Caco-2 (cell line): Measurements from ENCODE around the gene GABRP. TPM values are rescaled to one million over a fixed set of nuclear protein-coding genes. Genes with fewer than 3 reads are reported as not detected.

Experiments used
- Bru-seq: library from RNA; stranded (reverse); fragments of 400-500 nt; gene quantifications from one replicate; lab custom pipeline; 2021; lab: Mats Ljungman, UMichigan
- BruChase-seq, 2 experiments: library from RNA; stranded (reverse); fragments of 400-500 nt; gene quantifications; one replicate each; lab custom pipeline; 2021; lab: Mats Ljungman, UMichigan
- BruUV-seq: library from RNA; stranded (reverse); fragments of 400-500 nt; replicated peaks from 2 replicates; lab custom pipeline; 2021; lab: Mats Ljungman, UMichigan
- CTCF ChIA-PET: fragments of 300-600 bp; sonication (Branson Sonifier 250); formaldehyde crosslinking; loops from one replicate; lab custom pipeline; 2022; ENCODE audit warnings: antibody characterized with exemption; lab: Charles Lee
- POLR2A ChIA-PET: fragments of 300-600 bp; sonication (Branson Sonifier 250); formaldehyde crosslinking; loops from one replicate; lab custom pipeline; 2022; ENCODE audit warnings: antibody characterized with exemption; lab: Charles Lee
- DNase-seq, 2 experiments: peaks; one replicate each; pipeline versions ENCODE4 v3.0.0 to v3.0.0-alpha.2; 2020 to 2022
- H3K27me3 ChIP-seq: replicated peaks from 2 replicates; pipeline ENCODE4 v1.6.0; 2011; ENCODE audit warnings: low read length; ENCODE audit not compliant: control insufficient read depth, insufficient read depth
- H3K36me3 ChIP-seq: 2 replicates; pipeline ENCODE4 v1.5.1; 2011; ENCODE audit warnings: low read length; ENCODE audit not compliant: control insufficient read depth, insufficient read depth
- H3K4me1 ChIP-seq: fragments of 250-450 bp; sonication (Bioruptor Pico); 2 replicates; pipeline ENCODE4 v1.5.1; 2020; ENCODE audit warnings: mild to moderate bottlenecking
- H3K4me3 ChIP-seq: 2 replicates; pipeline ENCODE4 v1.5.1; 2011; ENCODE audit warnings: low read depth, mild to moderate bottlenecking, control low read depth, low read length
- H3K9me3 ChIP-seq: fragments of 250-450 bp; sonication (Bioruptor Pico); 2 replicates; pipeline ENCODE4 v1.5.1; 2020; ENCODE audit warnings: mild to moderate bottlenecking, moderate library complexity
- H3K27ac Mint-ChIP-seq: one replicate; pipeline ENCODE4 v1.8.0; 2022; ENCODE audit warnings: mixed read lengths; ENCODE audit not compliant: unreplicated experiment
- H3K27me3 Mint-ChIP-seq: one replicate; pipeline ENCODE4 v1.8.0; 2022; ENCODE audit warnings: mixed read lengths; ENCODE audit not compliant: insufficient read depth, unreplicated experiment
- H3K36me3 Mint-ChIP-seq: one replicate; pipeline ENCODE4 v1.8.0; 2022; ENCODE audit warnings: mild to moderate bottlenecking, mixed read lengths; ENCODE audit not compliant: insufficient read depth, unreplicated experiment
- H3K4me1 Mint-ChIP-seq: one replicate; pipeline ENCODE4 v1.8.0; 2022; ENCODE audit warnings: low read depth, mixed read lengths; ENCODE audit not compliant: unreplicated experiment
- H3K4me3 Mint-ChIP-seq: one replicate; pipeline ENCODE4 v1.8.0; 2022; ENCODE audit warnings: mild to moderate bottlenecking, moderate library complexity, mixed read lengths; ENCODE audit not compliant: unreplicated experiment
- H3K9me3 Mint-ChIP-seq: one replicate; pipeline ENCODE4 v1.8.0; 2022; ENCODE audit warnings: mixed read lengths; ENCODE audit not compliant: unreplicated experiment
- intact Hi-C: fragments of 100-400 bp; cut with micrococcal nuclease; formaldehyde crosslinking; loops from one replicate; pipeline ENCODE4 v1.10.0; 2022; ENCODE audit not compliant: unreplicated experiment
- long read RNA-seq: library from polyadenylated mRNA; stranded (forward); transcript quantifications from one replicate; pipeline ENCODE4 v2.0.0, GENCODE V29; 2022
- total RNA-seq: library from RNA; stranded (reverse); gene quantifications from 2 replicates; pipeline ENCODE4 v1.2.3, GENCODE V29; 2022
- TF ChIP-seq, protein P1 (sequence below), 2 experiments: fragments of 200-600 bp in 1 of 2; IDR thresholded peaks; 1 replicate in 1 of 2; 2 replicates in 1 of 2; pipeline versions ENCODE4 v1.5.1 to v1.8.0; 2011 to 2022; ENCODE audit warnings: antibody characterized with exemption in 1 of 2, control low read depth in 1 of 2, inconsistent platforms in 1 of 2, low read depth in 1 of 2, low read length in 1 of 2, mild to moderate bottlenecking in 1 of 2, moderate library complexity in 1 of 2; ENCODE audit not compliant: insufficient read depth in 1 of 2, severe bottlenecking in 1 of 2, unreplicated experiment in 1 of 2

GABRP gene, protein sequence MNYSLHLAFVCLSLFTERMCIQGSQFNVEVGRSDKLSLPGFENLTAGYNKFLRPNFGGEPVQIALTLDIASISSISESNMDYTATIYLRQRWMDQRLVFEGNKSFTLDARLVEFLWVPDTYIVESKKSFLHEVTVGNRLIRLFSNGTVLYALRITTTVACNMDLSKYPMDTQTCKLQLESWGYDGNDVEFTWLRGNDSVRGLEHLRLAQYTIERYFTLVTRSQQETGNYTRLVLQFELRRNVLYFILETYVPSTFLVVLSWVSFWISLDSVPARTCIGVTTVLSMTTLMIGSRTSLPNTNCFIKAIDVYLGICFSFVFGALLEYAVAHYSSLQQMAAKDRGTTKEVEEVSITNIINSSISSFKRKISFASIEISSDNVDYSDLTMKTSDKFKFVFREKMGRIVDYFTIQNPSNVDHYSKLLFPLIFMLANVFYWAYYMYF
- 4.8 and 8.8 TPM in 2 replicates for total RNA-seq
- Bru-seq, nascent RNA: percentile 42 among the genes with signal in this experiment
- BruChase-seq, experiment 1, labeled RNA remaining after a 2-hour chase: percentile 29 among the genes with signal in this experiment
- BruChase-seq, experiment 2, labeled RNA remaining after a 6-hour chase: percentile 44 among the genes with signal in this experiment
- long read RNA-seq, transcript GABRP-201 (10 exons, 3,310 nt): major isoform, 5 of 13 reads
- long read RNA-seq, transcript GABRP-206 (9 exons, 1,567 nt): major isoform, 5 of 13 reads
- long read RNA-seq, partial matches to known transcripts: 1 of 13 reads
- long read RNA-seq, other reads (novel, unspliced or antisense): 2 of 13 reads

DNA sequence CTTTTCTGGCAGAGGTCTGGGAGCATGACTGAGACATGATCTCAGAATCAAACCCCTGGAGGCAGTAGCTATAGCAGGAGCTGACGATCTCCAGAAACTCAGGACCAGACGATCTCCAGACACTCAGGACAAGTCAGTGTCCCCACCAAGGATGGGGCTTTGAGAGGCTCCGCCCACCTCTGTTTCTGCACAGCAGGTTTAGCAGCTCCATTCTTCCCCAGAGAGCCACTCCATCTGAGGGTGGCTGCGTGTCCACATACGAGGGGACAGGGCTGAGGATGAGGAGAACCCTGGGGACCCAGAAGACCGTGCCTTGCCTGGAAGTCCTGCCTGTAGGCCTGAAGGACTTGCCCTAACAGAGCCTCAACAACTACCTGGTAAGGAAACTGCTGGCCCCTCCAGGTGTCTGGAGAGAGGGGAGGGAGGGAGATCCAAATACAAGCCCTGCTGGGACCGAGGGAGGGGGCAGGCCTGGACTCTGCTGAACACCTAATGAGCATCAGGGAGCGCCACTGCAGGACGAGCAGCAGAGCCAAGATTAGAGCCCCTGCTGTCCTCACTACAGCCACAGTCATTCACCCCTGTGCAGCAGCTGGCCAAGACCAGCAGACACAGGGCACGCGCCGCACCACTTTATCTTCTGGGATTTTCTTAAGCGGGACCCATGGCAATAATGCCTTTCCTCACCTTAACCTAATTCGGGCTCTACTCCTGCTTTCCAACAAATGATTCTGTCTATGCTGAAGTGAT lies at the start of gene GABRP:
Gene GABRP (plus strand): TSS at position 228 of the 750 bp plus-strand sequence. CDS start 4,891 bp downstream, outside the sequence.
- Histone ChIP-seq H3K27me3 (no peaks in the 10 kb centered on the region), H3K9me3 (no peaks in the 10 kb centered on the region), H3K4me1 (peaks cover 4% of the 10 kb centered on the region; the same call in 1 of the 2 replicates), H3K36me3 (no peaks in the 10 kb centered on the region), H3K4me3 (no peak within 1 kb of the TSS)
- ChIA-PET POLR2A (no interaction called here), CTCF (no interaction called here)
- no peak for DNase-seq
- intact Hi-C loops: no loop called here
- TF ChIP-seq, protein P1, sequence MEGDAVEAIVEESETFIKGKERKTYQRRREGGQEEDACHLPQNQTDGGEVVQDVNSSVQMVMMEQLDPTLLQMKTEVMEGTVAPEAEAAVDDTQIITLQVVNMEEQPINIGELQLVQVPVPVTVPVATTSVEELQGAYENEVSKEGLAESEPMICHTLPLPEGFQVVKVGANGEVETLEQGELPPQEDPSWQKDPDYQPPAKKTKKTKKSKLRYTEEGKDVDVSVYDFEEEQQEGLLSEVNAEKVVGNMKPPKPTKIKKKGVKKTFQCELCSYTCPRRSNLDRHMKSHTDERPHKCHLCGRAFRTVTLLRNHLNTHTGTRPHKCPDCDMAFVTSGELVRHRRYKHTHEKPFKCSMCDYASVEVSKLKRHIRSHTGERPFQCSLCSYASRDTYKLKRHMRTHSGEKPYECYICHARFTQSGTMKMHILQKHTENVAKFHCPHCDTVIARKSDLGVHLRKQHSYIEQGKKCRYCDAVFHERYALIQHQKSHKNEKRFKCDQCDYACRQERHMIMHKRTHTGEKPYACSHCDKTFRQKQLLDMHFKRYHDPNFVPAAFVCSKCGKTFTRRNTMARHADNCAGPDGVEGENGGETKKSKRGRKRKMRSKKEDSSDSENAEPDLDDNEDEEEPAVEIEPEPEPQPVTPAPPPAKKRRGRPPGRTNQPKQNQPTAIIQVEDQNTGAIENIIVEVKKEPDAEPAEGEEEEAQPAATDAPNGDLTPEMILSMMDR (IDR thresholded peaks at IDR 0.05; ENCODE audit: insufficient read depth in 1 of 2, low read depth in 1 of 2, low read length in 1 of 2, severe bottlenecking in 1 of 2, unreplicated experiment in 1 of 2): no peak
- Mint-ChIP-seq H3K4me1 (peaks cover 8% of the 10 kb centered on the region), H3K4me3 (peak within 1 kb of the TSS; percentile 61), H3K36me3 (no peaks in the 10 kb centered on the region), H3K27ac (peak within 1 kb of the TSS; percentile 37), H3K9me3 (no peaks in the 10 kb centered on the region), H3K27me3 (no peaks in the 10 kb centered on the region)
- BruUV-seq: no TSS peak

GRCh38 chr5:170736966-170737365 lies 46.6 kb upstream of the GABRP start:
- TF ChIP-seq, protein P1 (IDR thresholded peaks at IDR 0.05; ENCODE audit: insufficient read depth in 1 of 2, low read depth in 1 of 2, low read length in 1 of 2, severe bottlenecking in 1 of 2, unreplicated experiment in 1 of 2): no peak
- Mint-ChIP-seq H3K27ac (no peak overlapping the region), H3K9me3 (no peaks in the 10 kb centered on the region), H3K4me1 (no peaks in the 10 kb centered on the region), H3K4me3 (no peak overlapping the region), H3K27me3 (peaks cover 10% of the 10 kb centered on the region), H3K36me3 (no peaks in the 10 kb centered on the region)
- no peak overlapping the region for H3K4me3 ChIP-seq
- H3K9me3 ChIP-seq: peaks cover 9% of the 10 kb centered on the region; the same call in 1 of the 2 replicates
- POLR2A ChIA-PET: no interaction called here
- H3K27me3 ChIP-seq: no peaks in the 10 kb centered on the region
- BruUV-seq: no TSS peak
- DNase-seq: no peak
- intact Hi-C loops: no loop called here
- no peaks in the 10 kb centered on the region for H3K4me1 ChIP-seq
- no peaks in the 10 kb centered on the region for H3K36me3 ChIP-seq
- CTCF ChIA-PET: no interaction called here

DNA sequence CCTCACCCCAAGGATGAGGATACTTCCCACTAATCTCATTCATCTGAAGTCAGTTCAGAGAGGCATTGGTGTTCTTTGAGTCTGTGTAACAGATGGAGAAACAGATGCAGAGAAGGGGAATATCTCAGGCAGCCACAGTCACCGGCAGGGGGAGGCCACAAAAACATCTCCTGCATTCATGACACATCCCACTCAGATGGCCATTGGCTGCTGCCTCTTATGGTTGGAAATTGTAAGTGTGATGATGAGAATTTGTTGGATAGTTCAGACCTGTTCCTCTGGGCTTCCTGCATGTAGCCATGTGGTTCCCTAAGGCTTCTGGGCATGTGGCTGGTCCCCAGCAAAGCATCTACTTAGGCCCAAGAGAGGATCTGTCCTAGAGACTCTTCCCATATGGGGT lies 45.9 kb upstream of the GABRP start:
- BruUV-seq: no TSS peak
- Mint-ChIP-seq H3K36me3 (no peaks in the 10 kb centered on the region), H3K27ac (no peak overlapping the region), H3K27me3 (peaks cover 13% of the 10 kb centered on the region), H3K4me3 (no peak overlapping the region), H3K4me1 (no peaks in the 10 kb centered on the region), H3K9me3 (no peaks in the 10 kb centered on the region)
- CTCF ChIA-PET: no interaction called here
- Histone ChIP-seq H3K36me3 (no peaks in the 10 kb centered on the region), H3K27me3 (no peaks in the 10 kb centered on the region), H3K4me1 (no peaks in the 10 kb centered on the region), H3K4me3 (no peak overlapping the region), H3K9me3 (peaks cover 9% of the 10 kb centered on the region; the same call in 1 of the 2 replicates)
- intact Hi-C loops: no loop called here
- POLR2A ChIA-PET: no interaction called here
- TF ChIP-seq, protein P1 (IDR thresholded peaks at IDR 0.05; ENCODE audit: insufficient read depth in 1 of 2, low read depth in 1 of 2, low read length in 1 of 2, severe bottlenecking in 1 of 2, unreplicated experiment in 1 of 2): peak in 1 of 2 experiments; percentile 4
- DNase-seq: no peak
